ENCODE results near the gene SNAI1.
A peak's percentile ranks its signal among the peaks of the same experiment; 100 is the strongest.

The SNAI1 gene

DNA sequence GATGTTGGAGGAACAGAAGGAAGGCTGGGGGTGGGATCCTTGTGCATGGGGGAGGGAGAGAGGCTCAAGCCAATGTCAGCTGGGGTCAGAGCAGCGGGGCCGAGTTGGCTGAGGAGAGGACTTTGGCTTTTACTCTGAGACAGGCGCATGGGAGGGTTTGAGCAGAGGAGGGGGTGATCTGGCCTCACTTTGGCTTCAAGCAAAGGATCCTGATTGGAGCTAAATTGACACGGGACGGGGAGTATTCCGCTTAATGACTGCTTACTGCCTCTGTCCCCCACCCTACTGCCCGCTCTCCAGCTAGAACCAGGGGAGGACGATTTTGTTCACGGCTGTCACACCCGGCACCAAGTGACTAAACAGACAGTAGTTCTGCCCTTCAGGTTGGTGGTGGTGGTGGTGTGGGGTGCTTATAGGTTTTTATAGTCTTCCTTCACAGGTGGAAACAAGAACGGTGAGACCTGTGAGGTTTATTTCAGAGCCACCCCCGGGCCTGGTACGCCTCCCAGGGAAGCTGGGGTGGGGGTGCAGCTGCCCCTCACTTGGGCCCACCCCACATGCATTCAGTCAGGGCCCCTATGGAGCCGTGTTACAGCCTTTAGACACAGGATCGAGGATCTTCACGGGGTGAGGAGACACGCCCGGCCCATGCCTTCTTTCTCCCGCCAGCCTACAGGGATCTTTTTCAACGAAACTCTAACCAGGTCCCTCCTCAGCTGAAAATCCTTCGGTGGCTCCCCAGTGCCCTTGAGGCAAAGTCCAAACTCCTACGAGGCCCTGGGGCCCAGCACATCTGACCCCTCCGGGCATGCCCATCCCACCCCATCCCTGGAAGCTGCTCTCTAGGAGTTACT is 1.3 kb upstream of the SNAI1 start:
- TF ChIP-seq, protein P1, sequence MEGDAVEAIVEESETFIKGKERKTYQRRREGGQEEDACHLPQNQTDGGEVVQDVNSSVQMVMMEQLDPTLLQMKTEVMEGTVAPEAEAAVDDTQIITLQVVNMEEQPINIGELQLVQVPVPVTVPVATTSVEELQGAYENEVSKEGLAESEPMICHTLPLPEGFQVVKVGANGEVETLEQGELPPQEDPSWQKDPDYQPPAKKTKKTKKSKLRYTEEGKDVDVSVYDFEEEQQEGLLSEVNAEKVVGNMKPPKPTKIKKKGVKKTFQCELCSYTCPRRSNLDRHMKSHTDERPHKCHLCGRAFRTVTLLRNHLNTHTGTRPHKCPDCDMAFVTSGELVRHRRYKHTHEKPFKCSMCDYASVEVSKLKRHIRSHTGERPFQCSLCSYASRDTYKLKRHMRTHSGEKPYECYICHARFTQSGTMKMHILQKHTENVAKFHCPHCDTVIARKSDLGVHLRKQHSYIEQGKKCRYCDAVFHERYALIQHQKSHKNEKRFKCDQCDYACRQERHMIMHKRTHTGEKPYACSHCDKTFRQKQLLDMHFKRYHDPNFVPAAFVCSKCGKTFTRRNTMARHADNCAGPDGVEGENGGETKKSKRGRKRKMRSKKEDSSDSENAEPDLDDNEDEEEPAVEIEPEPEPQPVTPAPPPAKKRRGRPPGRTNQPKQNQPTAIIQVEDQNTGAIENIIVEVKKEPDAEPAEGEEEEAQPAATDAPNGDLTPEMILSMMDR (conservative IDR thresholded peaks at IDR 0.05; ENCODE audit: control insufficient read depth, insufficient read depth, low read depth, low read length) = no peak
- no peak for DNase-seq (ENCODE audit: low read depth)
- no peak overlapping the region for H3K4me3 ChIP-seq (ENCODE audit: control insufficient read depth, low read depth, low read length)

DNA sequence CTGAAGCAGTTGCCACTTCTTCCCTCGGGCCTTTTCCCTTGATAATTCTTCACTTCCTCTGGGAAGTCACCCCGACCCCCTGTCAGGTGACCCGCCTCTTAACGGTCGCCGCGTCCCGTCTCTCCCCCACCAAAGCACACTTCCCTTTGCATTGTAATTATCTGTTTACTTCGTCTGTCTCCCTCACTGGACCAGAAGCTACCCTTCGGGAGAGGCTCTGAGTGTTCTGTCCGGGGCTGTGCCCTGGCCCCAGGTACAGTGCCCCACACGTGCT is 771 bp upstream of the SNAI1 start:
- TF ChIP-seq, protein P1 (conservative IDR thresholded peaks at IDR 0.05; ENCODE audit: control insufficient read depth, insufficient read depth, low read depth, low read length) = no peak
- DNase-seq (ENCODE audit: low read depth) = no peak
- no peak overlapping the region for H3K4me3 ChIP-seq (ENCODE audit: control insufficient read depth, low read depth, low read length)

DNA sequence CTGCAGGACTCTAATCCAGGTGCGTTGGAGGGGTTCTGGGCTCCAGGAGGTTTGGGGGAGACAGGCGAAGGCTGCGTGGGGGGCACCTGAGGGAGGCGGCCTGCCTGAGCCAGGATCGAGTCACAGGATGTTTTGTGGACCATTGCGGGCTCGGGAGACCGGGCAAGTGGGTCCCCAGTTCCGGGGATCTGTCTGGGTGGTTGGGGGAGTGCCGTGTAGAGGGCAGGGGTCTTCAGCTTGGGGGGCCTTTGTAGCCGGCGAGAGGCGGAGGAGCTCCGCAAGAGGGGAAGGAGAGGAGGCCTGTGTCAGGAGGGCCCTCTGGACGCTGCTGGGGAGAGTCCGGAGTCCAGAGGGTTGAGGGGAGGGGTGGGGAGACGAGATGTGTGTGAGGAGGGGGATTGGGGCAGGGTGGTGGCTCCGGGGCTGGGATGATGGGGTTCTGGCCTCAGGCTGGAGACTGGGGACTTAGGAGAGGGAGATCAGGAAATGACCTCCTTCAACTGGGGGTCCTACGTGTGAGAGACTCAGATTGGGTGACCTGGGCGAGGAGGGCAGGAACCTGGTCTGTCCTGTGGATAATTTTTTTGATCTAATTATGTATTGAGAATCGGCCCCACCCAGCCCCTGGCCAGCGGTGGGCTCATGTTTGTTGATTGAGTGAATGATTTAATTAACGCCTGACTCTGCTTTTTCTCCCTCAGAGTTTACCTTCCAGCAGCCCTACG is 505 bp downstream of the SNAI1 start:
- TF ChIP-seq, protein P1 (conservative IDR thresholded peaks at IDR 0.05; ENCODE audit: control insufficient read depth, insufficient read depth, low read depth, low read length) = no peak
- H3K4me3 ChIP-seq (ENCODE audit: control insufficient read depth, low read depth, low read length) = peak overlapping the region; percentile 78
- DNase-seq (ENCODE audit: low read depth) = no peak

DNA sequence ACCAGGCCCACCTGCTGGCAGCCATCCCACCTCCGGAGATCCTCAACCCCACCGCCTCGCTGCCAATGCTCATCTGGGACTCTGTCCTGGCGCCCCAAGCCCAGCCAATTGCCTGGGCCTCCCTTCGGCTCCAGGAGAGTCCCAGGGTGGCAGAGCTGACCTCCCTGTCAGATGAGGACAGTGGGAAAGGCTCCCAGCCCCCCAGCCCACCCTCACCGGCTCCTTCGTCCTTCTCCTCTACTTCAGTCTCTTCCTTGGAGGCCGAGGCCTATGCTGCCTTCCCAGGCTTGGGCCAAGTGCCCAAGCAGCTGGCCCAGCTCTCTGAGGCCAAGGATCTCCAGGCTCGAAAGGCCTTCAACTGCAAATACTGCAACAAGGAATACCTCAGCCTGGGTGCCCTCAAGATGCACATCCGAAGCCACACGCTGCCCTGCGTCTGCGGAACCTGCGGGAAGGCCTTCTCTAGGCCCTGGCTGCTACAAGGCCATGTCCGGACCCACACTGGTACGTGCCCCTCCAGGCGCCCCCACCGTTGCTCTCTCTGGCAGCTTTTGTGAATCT is 1.1 kb downstream of the SNAI1 start:
- TF ChIP-seq, protein P1 (conservative IDR thresholded peaks at IDR 0.05; ENCODE audit: control insufficient read depth, insufficient read depth, low read depth, low read length) = no peak
- H3K4me3 ChIP-seq (ENCODE audit: control insufficient read depth, low read depth, low read length) = peak overlapping the region; percentile 78
- DNase-seq (ENCODE audit: low read depth) = no peak

DNA sequence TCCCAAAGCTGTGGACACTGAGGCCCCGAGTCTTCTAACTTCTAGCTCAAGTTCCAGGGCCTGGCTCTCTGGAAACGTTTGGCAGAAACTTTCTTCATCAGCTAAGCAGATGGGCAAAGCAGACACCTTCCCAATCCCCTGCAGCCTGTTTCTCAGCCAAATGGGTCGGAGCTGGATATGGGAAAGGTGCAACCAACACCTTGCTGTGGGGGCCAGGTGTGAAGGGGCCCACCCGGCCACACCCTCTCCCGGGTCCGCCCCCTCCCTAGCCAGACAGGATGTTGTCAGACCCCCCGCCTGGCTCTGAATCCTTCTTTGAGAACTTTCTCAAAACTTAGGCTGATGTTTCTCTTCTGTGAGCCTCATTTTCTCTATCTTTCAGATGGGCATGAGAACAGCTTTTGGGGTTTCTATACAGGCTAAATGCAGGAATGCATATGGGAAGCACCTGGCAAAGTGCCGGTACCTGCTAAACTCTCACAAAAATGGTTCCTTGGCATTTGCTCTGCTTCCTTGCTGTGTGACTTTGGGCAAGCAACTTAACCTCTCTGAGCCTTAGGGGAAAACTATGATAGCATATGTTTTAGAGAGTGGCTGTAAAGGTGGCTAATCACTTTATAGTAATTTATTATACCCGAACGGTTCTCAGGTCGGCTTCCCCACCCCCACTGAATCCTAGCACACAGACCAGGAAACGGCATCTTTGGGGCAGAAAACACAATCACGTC is 1.8 kb downstream of the SNAI1 start:
- H3K4me3 ChIP-seq (ENCODE audit: control insufficient read depth, low read depth, low read length) = peak overlapping the region; percentile 78
- TF ChIP-seq, protein P1 (conservative IDR thresholded peaks at IDR 0.05; ENCODE audit: control insufficient read depth, insufficient read depth, low read depth, low read length) = no peak
- DNase-seq (ENCODE audit: low read depth) = no peak

DNA sequence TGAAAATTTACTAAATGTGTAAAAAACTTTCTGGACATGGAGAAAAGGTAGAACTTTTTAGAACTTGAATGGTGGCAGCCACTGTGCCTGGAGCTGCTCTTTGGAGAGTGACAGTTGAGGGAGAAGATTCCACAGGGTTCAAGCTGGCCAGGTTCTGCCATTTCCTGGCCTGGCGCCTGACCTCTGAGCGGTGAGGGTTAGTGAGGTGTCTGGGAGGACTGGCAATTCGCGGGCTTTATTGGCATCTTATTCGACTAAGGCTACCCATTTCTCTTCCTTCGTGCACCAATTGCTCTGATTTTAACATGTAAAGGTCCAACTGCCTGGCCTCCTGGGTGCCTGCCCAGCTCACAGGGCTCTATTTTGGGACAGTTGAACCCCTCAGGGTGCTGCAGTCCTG is 2.4 kb downstream of the SNAI1 start:
- TF ChIP-seq, protein P1 (conservative IDR thresholded peaks at IDR 0.05; ENCODE audit: control insufficient read depth, insufficient read depth, low read depth, low read length) = no peak

More for the DNA sequence above, 2.4 kb downstream of the SNAI1 start:
- no peak for DNase-seq (ENCODE audit: low read depth)
- no peak overlapping the region for H3K4me3 ChIP-seq (ENCODE audit: control insufficient read depth, low read depth, low read length)
